DND-41 (cell line): Measurements from ENCODE around the gene IZUMO1.

Experiments
- ATAC-seq: fragments of 200-7000 bp; cut with Tn5 transposase; 3 replicates; pipeline ENCODE4 v1.9.1; 2021; ENCODE audit warnings: low read depth; ENCODE audit not compliant: insufficient read depth
- DNase-seq: peaks from one replicate; pipeline ENCODE4 v3.0.0-alpha.2; 2020
- H2AFZ ChIP-seq: 2 replicates; pipeline ENCODE4 v1.6.0; 2012; ENCODE audit warnings: low read depth, low read length
- H3K27ac ChIP-seq: 2 replicates; pipeline ENCODE4 v1.5.1; 2012; ENCODE audit warnings: low read length, inconsistent platforms
- H3K27me3 ChIP-seq: fragments of 200-600 bp; sonication (generic); 2 replicates; pipeline ENCODE4 v1.6.0; 2012; ENCODE audit warnings: low read length, mild to moderate bottlenecking, inconsistent platforms; ENCODE audit not compliant: insufficient read depth, poor library complexity
- H3K36me3 ChIP-seq: 2 replicates; pipeline ENCODE4 v1.5.1; 2012; ENCODE audit warnings: low read length, inconsistent platforms; ENCODE audit not compliant: insufficient read depth
- H3K4me1 ChIP-seq: 2 replicates; pipeline ENCODE4 v1.5.1; 2012; ENCODE audit warnings: mild to moderate bottlenecking, low read length; ENCODE audit not compliant: insufficient read depth
- H3K4me2 ChIP-seq: 2 replicates; pipeline ENCODE4 v1.6.0; 2012; ENCODE audit warnings: mild to moderate bottlenecking, moderate library complexity, low read length, inconsistent platforms; ENCODE audit not compliant: insufficient read depth
- H3K4me3 ChIP-seq, 2 experiments: fragments of 200-600 bp in 1 of 2; shearing (Covaris generic) in 1 of 2; 2 replicates each; pipeline ENCODE4 v1.5.1; 2012 to 2016; ENCODE audit warnings: inconsistent platforms in 2 of 2, low read length in 2 of 2, mild to moderate bottlenecking in 2 of 2, low read depth in 1 of 2, moderate library complexity in 1 of 2
- H3K79me2 ChIP-seq: 2 replicates; pipeline ENCODE4 v1.6.0; 2012; ENCODE audit warnings: low read length, inconsistent platforms; ENCODE audit not compliant: insufficient read depth
- H3K9ac ChIP-seq: 2 replicates; pipeline ENCODE4 v1.6.0; 2012; ENCODE audit warnings: low read depth, mild to moderate bottlenecking, inconsistent platforms, low read length, moderate library complexity
- H3K9me3 ChIP-seq: 2 replicates; pipeline ENCODE4 v1.5.1; 2012; ENCODE audit warnings: low read length, moderate library complexity, mild to moderate bottlenecking, inconsistent platforms; ENCODE audit not compliant: insufficient read depth, severe bottlenecking
- H4K20me1 ChIP-seq: 2 replicates; pipeline ENCODE4 v1.6.0; 2012; ENCODE audit warnings: low read length; ENCODE audit not compliant: insufficient read depth
- EZH2 ChIP-seq: IDR thresholded peaks from 3 replicates; pipeline ENCODE4 v1.6.1; 2012; ENCODE audit warnings: borderline replicate concordance, low read depth, mild to moderate bottlenecking, moderate library complexity, low read length, inconsistent platforms; ENCODE audit not compliant: severe bottlenecking
- TF ChIP-seq, protein P1 (sequence below): IDR thresholded peaks from 2 replicates; pipeline ENCODE4 v1.5.1; 2012; ENCODE audit warnings: borderline replicate concordance, low read length, moderate library complexity, mild to moderate bottlenecking; ENCODE audit not compliant: poor library complexity, severe bottlenecking; ENCODE audit errors: extremely low read depth

The IZUMO1 gene

DNA sequence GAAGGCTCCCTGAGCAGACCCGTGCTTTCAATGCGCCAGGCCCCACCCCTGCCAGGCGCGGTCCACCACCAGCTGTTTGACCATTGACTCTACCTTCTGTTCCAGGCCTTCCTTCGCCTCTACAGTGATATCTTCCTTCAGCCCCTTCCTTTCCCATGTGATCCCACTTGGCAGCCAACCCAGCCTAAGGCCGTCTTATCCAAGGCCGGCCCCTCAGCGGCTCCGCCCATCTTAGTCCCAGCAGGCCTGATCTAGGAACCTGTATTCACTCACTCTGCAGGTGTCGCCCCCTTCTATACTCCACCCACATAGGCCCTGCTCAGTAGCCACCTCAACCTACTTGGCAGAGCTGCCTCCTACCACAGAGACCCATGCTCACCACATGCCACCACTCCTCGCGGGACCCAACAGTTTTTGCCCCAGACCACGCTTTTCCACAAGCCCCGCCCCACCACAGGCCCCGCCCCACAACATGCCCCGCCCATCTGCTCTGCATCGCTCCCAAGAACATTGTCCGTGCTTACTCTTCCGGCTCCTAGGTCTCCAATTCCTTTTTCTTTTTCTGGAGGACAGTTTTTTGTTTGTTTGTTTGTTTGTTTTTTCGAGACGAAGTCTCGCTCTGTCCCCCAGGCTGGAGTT is 9.2 kb downstream of the IZUMO1 start:
- no peak for TF ChIP-seq EZH2
- TF ChIP-seq, protein P1, sequence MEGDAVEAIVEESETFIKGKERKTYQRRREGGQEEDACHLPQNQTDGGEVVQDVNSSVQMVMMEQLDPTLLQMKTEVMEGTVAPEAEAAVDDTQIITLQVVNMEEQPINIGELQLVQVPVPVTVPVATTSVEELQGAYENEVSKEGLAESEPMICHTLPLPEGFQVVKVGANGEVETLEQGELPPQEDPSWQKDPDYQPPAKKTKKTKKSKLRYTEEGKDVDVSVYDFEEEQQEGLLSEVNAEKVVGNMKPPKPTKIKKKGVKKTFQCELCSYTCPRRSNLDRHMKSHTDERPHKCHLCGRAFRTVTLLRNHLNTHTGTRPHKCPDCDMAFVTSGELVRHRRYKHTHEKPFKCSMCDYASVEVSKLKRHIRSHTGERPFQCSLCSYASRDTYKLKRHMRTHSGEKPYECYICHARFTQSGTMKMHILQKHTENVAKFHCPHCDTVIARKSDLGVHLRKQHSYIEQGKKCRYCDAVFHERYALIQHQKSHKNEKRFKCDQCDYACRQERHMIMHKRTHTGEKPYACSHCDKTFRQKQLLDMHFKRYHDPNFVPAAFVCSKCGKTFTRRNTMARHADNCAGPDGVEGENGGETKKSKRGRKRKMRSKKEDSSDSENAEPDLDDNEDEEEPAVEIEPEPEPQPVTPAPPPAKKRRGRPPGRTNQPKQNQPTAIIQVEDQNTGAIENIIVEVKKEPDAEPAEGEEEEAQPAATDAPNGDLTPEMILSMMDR, result no peak
- DNase-seq (no peak), ATAC-seq (no peak)
- Histone ChIP-seq H3K4me2 (0 out of 2 replicates have a peak overlapping the region, but pooled peaks have one; percentile 77), H3K27me3 (no peaks in the 10 kb centered on the region), H3K9me3 (no peaks in the 10 kb centered on the region), H2AFZ (no peak overlapping the region), H4K20me1 (no peaks in the 10 kb centered on the region), H3K79me2 (no peaks in the 10 kb centered on the region), H3K9ac (no peak overlapping the region), H3K4me3 (no peak overlapping the region), H3K27ac (no peak overlapping the region), H3K36me3 (no peaks in the 10 kb centered on the region), H3K4me1 (peaks cover 16% of the 10 kb centered on the region)

DNA sequence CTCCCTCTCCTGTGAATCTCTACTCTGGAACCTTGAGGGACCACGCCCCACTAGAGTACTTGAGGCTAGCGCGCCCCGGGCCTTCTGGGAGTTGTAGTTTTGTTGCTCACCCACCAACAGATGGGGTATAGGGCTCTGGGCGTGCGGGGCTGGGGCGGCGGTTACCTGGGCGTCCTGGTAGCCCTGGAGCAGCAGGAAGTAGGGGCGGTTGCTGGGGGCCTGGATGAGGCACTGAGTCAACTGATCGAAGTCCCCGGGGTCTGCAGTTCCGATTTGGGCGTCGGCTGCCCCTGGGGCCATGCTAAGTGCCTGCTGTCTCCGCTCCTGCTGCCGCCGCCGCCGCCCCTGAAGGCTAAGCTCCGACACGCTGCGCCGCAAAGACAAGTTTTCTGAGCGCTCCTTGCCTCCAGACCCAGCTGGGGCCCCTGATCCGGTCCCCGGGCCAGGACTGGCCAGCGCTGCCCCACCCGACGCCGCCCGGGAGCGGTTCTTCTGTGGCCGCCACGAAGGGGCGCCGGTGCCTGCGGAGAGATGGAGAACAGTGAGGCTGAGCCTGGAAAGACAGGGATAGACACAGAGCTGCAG is 11.6 kb downstream of the IZUMO1 start:
- Histone ChIP-seq H3K4me2 (no peak overlapping the region), H3K9me3 (no peaks in the 10 kb centered on the region), H3K36me3 (no peaks in the 10 kb centered on the region), H3K79me2 (no peaks in the 10 kb centered on the region), H3K27me3 (no peaks in the 10 kb centered on the region), H4K20me1 (no peaks in the 10 kb centered on the region), H2AFZ (no peak overlapping the region), H3K27ac (no peak overlapping the region), H3K4me1 (peaks cover 14% of the 10 kb centered on the region), H3K9ac (no peak overlapping the region), H3K4me3 (no peak overlapping the region)
- DNase-seq, result no peak
- TF ChIP-seq, protein P1, result no peak
- no peak for TF ChIP-seq EZH2
- no peak for ATAC-seq

DNA sequence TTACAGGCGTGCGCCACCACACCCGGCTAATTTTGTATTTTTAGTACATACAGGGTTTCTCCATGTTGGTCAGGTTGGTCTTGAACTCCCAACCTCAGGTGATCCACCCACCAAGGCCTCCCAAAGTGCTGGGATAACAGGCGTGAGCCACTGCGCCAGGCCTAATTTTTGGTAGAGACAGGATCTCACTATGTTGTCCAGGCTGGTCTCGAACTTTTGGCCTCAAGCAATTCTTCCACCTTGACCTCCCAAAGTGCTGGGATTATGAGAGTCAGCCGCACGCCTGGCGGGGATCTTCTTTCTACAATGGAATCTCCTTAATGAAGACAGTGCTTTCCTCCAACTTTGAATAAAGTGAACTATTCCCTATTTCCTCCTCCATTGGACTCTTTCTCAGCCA is 12.1 kb downstream of the IZUMO1 start:
- ATAC-seq, result no peak
- Histone ChIP-seq H3K27ac (no peak overlapping the region), H3K27me3 (no peaks in the 10 kb centered on the region), H3K4me3 (no peak overlapping the region), H3K79me2 (no peaks in the 10 kb centered on the region), H3K36me3 (no peaks in the 10 kb centered on the region), H4K20me1 (no peaks in the 10 kb centered on the region), H3K9ac (no peak overlapping the region), H2AFZ (no peak overlapping the region), H3K9me3 (no peaks in the 10 kb centered on the region), H3K4me1 (peaks cover 14% of the 10 kb centered on the region), H3K4me2 (no peak overlapping the region)
- DNase-seq, result no peak
- TF ChIP-seq EZH2, result no peak
- TF ChIP-seq, protein P1, result no peak

DNA sequence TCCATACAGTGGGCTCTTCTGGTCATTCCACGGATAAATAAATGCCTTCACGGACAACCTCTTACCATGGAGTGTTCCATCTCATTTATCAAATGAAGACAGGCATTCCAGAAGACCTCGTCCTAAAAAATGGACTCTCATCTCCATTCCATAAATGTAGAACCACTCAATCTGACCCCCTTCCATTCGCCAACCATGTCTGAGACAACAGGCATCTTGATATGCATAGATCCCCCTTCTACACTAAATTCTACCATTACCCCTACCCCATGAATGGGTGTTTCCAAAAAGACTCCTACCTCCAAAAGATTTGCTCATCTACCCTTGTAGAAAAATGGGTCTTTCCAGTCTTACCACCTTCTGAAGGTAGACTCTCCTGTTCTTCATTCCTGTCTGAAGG is 15.3 kb downstream of the IZUMO1 start:
- Histone ChIP-seq H4K20me1 (no peaks in the 10 kb centered on the region), H3K4me1 (peaks cover 8% of the 10 kb centered on the region), H3K27me3 (no peaks in the 10 kb centered on the region), H3K9ac (no peak overlapping the region), H3K36me3 (peaks cover 5% of the 10 kb centered on the region), H3K27ac (no peak overlapping the region), H3K4me2 (no peak overlapping the region), H2AFZ (no peak overlapping the region), H3K79me2 (no peaks in the 10 kb centered on the region), H3K4me3 (no peak overlapping the region), H3K9me3 (peaks cover 4% of the 10 kb centered on the region)
- ATAC-seq, result no peak
- no peak for DNase-seq
- TF ChIP-seq, protein P1, result no peak
- no peak for TF ChIP-seq EZH2
